ENCODE measurements around the gene MAN1C1. TPM values are rescaled to one million over a fixed set of nuclear protein-coding genes. Genes with fewer than 3 reads are reported as not detected.

The MAN1C1 gene
- total and polyA plus RNA-seq, 9 of the 15 experiments (the other 6 are each of a cell fraction or from before 2014, with no cell fraction given): 0.04 to 0.44 (median 0.10) TPM; not detected in 3

GRCh38 chr1:25711555-25712298, 95.1 kb downstream of the MAN1C1 start (continued):
- no peak for TF ChIP-seq HDAC1 (IDR thresholded peaks at IDR 0.05)
- TF ChIP-seq SAFB2 (IDR thresholded peaks at IDR 0.05; ENCODE audit: borderline replicate concordance, low read depth, low read length, severe bottlenecking): no peak
- TF ChIP-seq, protein P1, sequence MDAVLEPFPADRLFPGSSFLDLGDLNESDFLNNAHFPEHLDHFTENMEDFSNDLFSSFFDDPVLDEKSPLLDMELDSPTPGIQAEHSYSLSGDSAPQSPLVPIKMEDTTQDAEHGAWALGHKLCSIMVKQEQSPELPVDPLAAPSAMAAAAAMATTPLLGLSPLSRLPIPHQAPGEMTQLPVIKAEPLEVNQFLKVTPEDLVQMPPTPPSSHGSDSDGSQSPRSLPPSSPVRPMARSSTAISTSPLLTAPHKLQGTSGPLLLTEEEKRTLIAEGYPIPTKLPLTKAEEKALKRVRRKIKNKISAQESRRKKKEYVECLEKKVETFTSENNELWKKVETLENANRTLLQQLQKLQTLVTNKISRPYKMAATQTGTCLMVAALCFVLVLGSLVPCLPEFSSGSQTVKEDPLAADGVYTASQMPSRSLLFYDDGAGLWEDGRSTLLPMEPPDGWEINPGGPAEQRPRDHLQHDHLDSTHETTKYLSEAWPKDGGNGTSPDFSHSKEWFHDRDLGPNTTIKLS (IDR thresholded peaks at IDR 0.05; ENCODE audit: borderline replicate concordance, low read depth): no peak
- peak in 1 of 2 experiments; percentile 41; a peak in 3 of 4 replicates for TF ChIP-seq NRF1 (conservative IDR thresholded peaks at IDR 0.05 in 1 of 2, IDR thresholded peaks at IDR 0.05 in 1 of 2)

- Histone ChIP-seq H3K27ac (ENCODE audit: extremely low read depth, low read depth, low read length) (no peak overlapping the region), H3K4me2 (ENCODE audit: insufficient read depth, low read length) (no peak overlapping the region), H3K9ac (ENCODE audit: insufficient read depth in 1 of 2, low read depth in 2 of 2, low read length in 2 of 2) (no peak overlapping the region), H3K36me3 (ENCODE audit: control insufficient read depth, insufficient read depth, low read length) (no peaks in the 10 kb centered on the region), H3K4me1 (replicated peaks in 1 of 2; ENCODE audit: control insufficient read depth in 2 of 2, insufficient read depth in 2 of 2, low read length in 2 of 2) (peaks cover 0 to 21% of the 10 kb centered on the region in 2 experiments; a peak in 3 of 5 replicates), H3K4me3 (no peak overlapping the region), H3K9me3 (replicated peaks; ENCODE audit: control insufficient read depth, insufficient read depth, low read depth, low read length) (no peaks in the 10 kb centered on the region), H3K27me3 (ENCODE audit: control insufficient read depth in 2 of 2, insufficient read depth in 2 of 2, low read length in 2 of 2) (no peaks in the 10 kb centered on the region), H3K79me2 (ENCODE audit: control insufficient read depth, insufficient read depth, low read length) (no peaks in the 10 kb centered on the region), H3K9me1 (ENCODE audit: control insufficient read depth, insufficient read depth, low read length) (no peaks in the 10 kb centered on the region), H4K20me1 (replicated peaks; ENCODE audit: control insufficient read depth, insufficient read depth, low read length) (no peaks in the 10 kb centered on the region), H2AFZ (ENCODE audit: low read depth, low read length) (no peak overlapping the region)
- intact Hi-C loops (cut with micrococcal nuclease): no loop called here
- ChIA-PET CTCF (ENCODE audit: low intra/inter-chr PET ratio) (no interaction called here), POLR2A (interaction anchor here (1.2 to 1.6 kb wide), 3 partner anchors 9 to 110 kb away, joined by 3 to 4 read pairs (median 3); no protein-coding TSS in a partner anchor)
- ATAC-seq: no peak
- no TSS peak for BruUV-seq (replicated peaks)
- FAIRE-seq: no peak
- no peak for DNase-seq (ENCODE audit: extremely low read depth in 1 of 4, low spot score in 3 of 4)
- TF ChIP-seq ZFP36 (IDR thresholded peaks at IDR 0.05; ENCODE audit: low read depth, low read length, partially characterized antibody) (peak; percentile 76), NFIX (CRISPR knock-in tag; IDR thresholded peaks at IDR 0.05; ENCODE audit: low read depth) (no peak)
- WGBS (ENCODE audit: insufficient coverage, low coverage, missing lambda C conversion rate): 53% methylated on average over 8 of the region's 8 CpGs
- in situ Hi-C loops (cut with MboI): no loop called here
These were observed 95.8 kb downstream of the MAN1C1 start for GRCh38 chr1:25712299-25712970.
